ENCODE measurements around the gene MAD1L1.
A peak's percentile ranks its signal among the peaks of the same experiment; 100 is the strongest.

MAD1L1 gene

DNA sequence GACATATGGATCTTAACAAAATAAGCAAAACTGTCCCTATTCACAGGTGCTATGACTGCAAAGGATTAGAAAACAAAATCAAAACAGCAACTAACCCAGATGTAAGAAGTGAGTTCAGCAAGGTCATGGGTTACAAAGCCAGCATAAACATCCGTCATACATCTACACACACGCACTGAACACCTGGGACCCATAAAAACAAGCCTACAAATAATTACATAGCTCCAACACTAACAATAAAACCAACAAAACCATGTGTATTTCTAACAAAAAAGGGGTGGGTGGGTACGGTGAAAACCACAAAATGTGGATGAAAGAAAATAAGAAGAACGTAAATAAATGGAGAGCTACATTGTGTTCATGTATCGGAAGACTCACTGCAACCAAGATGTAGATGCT, 305.8 kb downstream of the MAD1L1 start:
- in situ Hi-C loops (cut with HindIII; ENCODE audit: low sequenced_read_pairs): no loop called here
- no peak for DNase-seq (ENCODE audit: low read depth, low spot score)
- no peak overlapping the region for H3K4me3 ChIP-seq (ENCODE audit: low read depth, low read length)
- TF ChIP-seq, protein P1, sequence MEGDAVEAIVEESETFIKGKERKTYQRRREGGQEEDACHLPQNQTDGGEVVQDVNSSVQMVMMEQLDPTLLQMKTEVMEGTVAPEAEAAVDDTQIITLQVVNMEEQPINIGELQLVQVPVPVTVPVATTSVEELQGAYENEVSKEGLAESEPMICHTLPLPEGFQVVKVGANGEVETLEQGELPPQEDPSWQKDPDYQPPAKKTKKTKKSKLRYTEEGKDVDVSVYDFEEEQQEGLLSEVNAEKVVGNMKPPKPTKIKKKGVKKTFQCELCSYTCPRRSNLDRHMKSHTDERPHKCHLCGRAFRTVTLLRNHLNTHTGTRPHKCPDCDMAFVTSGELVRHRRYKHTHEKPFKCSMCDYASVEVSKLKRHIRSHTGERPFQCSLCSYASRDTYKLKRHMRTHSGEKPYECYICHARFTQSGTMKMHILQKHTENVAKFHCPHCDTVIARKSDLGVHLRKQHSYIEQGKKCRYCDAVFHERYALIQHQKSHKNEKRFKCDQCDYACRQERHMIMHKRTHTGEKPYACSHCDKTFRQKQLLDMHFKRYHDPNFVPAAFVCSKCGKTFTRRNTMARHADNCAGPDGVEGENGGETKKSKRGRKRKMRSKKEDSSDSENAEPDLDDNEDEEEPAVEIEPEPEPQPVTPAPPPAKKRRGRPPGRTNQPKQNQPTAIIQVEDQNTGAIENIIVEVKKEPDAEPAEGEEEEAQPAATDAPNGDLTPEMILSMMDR (IDR thresholded peaks at IDR 0.05; ENCODE audit: low read depth, low read length): no peak

DNA sequence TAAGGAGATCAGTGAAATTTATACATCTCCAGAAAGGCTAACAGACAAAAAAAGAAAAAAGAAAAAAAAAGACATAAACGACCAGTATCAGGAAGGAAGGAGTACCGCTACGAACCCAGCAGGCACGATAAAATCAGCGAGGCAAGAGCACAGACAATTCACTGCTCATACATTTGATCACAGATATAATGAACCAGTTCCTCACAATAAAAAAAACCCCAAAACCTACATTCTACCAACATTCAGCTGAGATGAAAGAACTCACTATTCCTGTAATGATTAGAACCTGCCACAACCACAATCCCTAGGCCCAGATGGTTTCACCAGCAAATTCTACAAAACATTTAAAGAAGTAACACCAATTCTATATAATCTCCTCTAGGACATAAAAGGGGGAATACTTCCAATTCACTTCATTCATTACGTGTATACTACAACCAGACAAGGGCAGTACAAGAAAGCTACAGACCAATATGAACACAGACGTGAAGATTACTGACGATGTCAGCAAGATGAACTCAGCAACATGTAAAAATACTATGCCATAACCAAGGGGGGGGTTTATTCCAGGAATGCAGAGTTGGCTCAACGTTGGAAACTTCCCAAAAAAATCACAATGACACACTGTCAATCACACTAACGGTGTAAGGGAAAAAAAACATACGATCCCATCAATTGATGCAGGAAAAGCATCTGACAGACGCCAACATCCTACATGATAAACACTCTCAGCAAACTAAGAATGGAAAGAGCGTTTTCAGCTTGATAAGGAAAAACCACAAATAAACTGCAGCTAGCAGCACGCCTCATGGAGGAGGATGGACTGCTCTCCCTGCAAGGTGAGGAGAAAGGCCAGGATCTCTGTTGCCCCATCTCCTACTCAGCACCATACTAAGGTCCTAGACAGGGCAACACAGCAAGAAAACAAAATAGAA, 306.5 kb downstream of the MAD1L1 start:
- no peak for DNase-seq (ENCODE audit: low read depth, low spot score)
- in situ Hi-C loops (cut with HindIII; ENCODE audit: low sequenced_read_pairs): no loop called here
- TF ChIP-seq, protein P1 (IDR thresholded peaks at IDR 0.05; ENCODE audit: low read depth, low read length): no peak
- no peak overlapping the region for H3K4me3 ChIP-seq (ENCODE audit: low read depth, low read length)

DNA sequence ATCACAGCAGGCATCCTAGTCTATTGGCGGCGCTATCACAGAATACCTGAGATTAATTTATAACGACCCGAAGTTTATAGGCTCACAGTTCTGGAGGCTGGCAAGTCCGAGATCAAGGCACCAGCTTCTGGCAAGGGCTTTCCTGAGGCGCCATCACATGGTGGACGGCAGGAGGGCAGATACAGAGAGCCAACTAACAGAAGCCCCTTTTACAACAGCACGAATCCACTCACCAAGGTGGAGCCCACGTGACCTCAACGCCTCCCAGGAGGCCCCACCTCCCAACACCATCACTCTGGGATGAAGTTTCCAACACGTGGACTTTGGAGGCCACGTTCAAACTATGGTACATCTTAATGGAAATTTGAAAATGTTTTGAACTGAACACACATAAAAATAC, 307.4 kb downstream of the MAD1L1 start:
- no peak overlapping the region for H3K4me3 ChIP-seq (ENCODE audit: low read depth, low read length)
- DNase-seq (ENCODE audit: low read depth, low spot score): no peak
- TF ChIP-seq, protein P1 (IDR thresholded peaks at IDR 0.05; ENCODE audit: low read depth, low read length): peak; percentile 32
- in situ Hi-C loops (cut with HindIII; ENCODE audit: low sequenced_read_pairs): no loop called here

DNA sequence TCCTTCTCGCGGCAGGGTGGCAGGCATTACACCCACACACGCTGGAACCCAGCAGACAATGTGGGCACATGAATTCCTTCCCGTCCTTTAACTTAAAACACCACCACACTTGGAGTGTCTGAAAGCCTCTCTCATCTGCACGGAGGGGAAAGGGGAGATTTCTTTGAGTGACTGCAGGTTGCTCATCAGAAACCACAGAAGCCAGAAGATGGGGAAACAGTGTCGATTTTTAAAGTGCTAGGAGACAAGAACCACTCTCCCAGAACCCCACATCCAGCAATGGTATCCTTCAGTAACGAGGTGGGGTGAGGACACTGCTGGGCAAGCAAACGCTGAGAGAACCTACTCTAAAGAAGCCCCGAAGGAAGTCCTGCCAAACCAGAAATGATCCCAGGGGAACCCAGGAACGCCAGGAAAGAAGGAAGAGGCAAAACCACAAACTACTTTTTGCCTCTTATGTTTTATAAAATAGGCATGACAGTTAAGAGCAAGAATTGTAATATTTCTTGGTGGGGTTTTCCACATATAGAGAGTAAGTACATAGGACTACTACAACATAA, 308.4 kb downstream of the MAD1L1 start:
- in situ Hi-C loops (cut with HindIII; ENCODE audit: low sequenced_read_pairs): no loop called here
- peak; percentile 43 for DNase-seq (ENCODE audit: low read depth, low spot score)
- no peak overlapping the region for H3K4me3 ChIP-seq (ENCODE audit: low read depth, low read length)
- TF ChIP-seq, protein P1 (IDR thresholded peaks at IDR 0.05; ENCODE audit: low read depth, low read length): no peak

DNA sequence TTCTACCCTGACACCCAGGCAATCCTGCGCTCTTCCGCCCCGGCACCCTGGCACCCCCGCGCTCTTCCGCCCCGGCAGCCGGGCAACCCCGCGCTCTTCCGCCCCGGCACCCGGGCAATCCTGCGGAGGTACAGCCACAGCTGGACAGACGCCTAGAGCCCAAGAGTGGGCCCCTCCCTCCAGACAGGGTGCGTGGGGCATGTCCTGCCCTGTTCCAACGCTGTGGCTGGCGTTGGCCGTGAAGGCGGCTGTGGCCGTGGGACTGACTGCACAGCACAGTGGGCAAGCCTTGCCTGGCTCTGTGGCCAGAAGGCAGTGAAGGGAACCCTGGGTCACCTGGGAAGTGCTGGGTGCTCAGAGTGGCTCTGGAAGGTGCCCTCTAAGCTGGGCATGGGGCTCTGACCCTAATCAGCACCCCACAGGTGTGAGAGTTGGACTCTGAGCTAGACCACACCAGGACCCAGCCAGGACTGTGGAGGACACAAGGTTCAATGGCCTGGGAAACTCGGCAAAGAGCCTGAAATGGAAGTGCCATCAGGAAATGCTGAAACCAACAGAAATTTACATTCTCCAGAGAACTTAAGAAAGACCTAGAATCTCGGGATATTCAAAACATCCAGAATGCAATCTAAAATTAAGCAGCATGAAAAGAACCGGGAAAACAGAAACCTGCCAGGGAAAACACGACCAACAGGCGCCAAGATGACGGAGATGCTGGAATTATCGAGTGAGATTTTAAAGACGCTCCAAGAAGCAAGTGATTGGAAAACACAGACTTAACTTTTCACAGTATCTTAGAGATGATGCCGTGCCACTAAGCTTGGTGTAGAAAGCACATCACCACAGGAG, 309.1 kb downstream of the MAD1L1 start:
- in situ Hi-C loops (cut with HindIII; ENCODE audit: low sequenced_read_pairs): no loop called here
- H3K4me3 ChIP-seq (ENCODE audit: low read depth, low read length): no peak overlapping the region
- TF ChIP-seq, protein P1 (IDR thresholded peaks at IDR 0.05; ENCODE audit: low read depth, low read length): no peak
- DNase-seq (ENCODE audit: low read depth, low spot score): no peak

DNA sequence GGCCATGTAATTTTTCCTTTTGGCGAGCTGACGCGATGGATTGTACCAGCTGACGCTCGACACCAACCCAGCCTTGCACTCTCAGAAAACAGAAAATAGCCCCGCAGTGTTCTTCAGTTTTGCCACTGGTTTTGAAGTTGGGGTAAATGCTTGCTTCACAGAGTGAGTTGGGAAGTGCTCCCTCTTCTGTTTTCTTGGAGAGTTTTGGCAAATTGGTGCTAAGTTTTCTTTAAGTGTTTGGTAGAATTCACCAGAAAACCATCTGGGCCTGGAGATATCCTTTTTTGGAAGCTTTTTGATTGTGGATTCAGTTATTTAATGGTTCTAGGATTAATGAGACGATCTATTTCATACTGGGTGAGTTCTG, 309.9 kb downstream of the MAD1L1 start:
- DNase-seq (ENCODE audit: low read depth, low spot score): no peak
- in situ Hi-C loops (cut with HindIII; ENCODE audit: low sequenced_read_pairs): no loop called here
- no peak overlapping the region for H3K4me3 ChIP-seq (ENCODE audit: low read depth, low read length)
- TF ChIP-seq, protein P1 (IDR thresholded peaks at IDR 0.05; ENCODE audit: low read depth, low read length): no peak
